ENCODE results near the gene SLC25A52.
"Not testable (repeated sequence)": the region's sequence is repeated elsewhere in the genome, so short reads cannot be mapped to it uniquely, and the experiment has no call there.

SLC25A52 gene

GRCh38 chr18:31740180-31740579, 20.5 kb downstream of the SLC25A52 start:
- no peak for DNase-seq (ENCODE audit: low spot score)

- no peak for DNase-seq (ENCODE audit: low spot score)
Observed at GRCh38 chr18:31739651-31740050, 21.0 kb downstream of the SLC25A52 start.

GRCh38 chr18:31738460-31739407, 21.9 kb downstream of the SLC25A52 start:
- no peak for DNase-seq (ENCODE audit: low spot score)

- DNase-seq (ENCODE audit: low spot score), result no peak
Observed at GRCh38 chr18:31736630-31737029, 24.1 kb downstream of the SLC25A52 start.

GRCh38 chr18:31731628-31732027, 29.1 kb downstream of the SLC25A52 start:
- DNase-seq (ENCODE audit: low spot score), result no peak

- DNase-seq (ENCODE audit: low spot score), result not testable (repeated sequence)
Observed at GRCh38 chr18:31729196-31729595, 31.5 kb downstream of the SLC25A52 start.

GRCh38 chr18:31723990-31724711, 36.5 kb downstream of the SLC25A52 start:
- DNase-seq (ENCODE audit: low spot score), result peak; percentile 41

GRCh38 chr18:31723639-31723989, 37.1 kb downstream of the SLC25A52 start:
- no peak for DNase-seq (ENCODE audit: low spot score)

- peak; percentile 87 for DNase-seq (ENCODE audit: low spot score)
Observed at GRCh38 chr18:31722369-31722957, 38.2 kb downstream of the SLC25A52 start.

GRCh38 chr18:31721601-31722000, 39.1 kb downstream of the SLC25A52 start:
- DNase-seq (ENCODE audit: low spot score), result no peak

GRCh38 chr18:31720867-31721266, 39.8 kb downstream of the SLC25A52 start:
- no peak for DNase-seq (ENCODE audit: low spot score)

- no peak for DNase-seq (ENCODE audit: low spot score)
Observed at GRCh38 chr18:31719363-31720006, 41.2 kb downstream of the SLC25A52 start.

GRCh38 chr18:31718386-31718785, 42.3 kb downstream of the SLC25A52 start:
- no peak for DNase-seq (ENCODE audit: low spot score)

GRCh38 chr18:31716362-31716761, 44.3 kb downstream of the SLC25A52 start:
- no peak for DNase-seq (ENCODE audit: low spot score)

- no peak for DNase-seq (ENCODE audit: low spot score)
Observed at GRCh38 chr18:31711365-31712172, 49.1 kb downstream of the SLC25A52 start.

- DNase-seq (ENCODE audit: low spot score), result peak; percentile 49
Observed at GRCh38 chr18:31710826-31711225, 49.9 kb downstream of the SLC25A52 start.
